ENCODE results near the gene BAG3. TPM values are rescaled to one million over a fixed set of nuclear protein-coding genes. Genes with fewer than 3 reads are reported as not detected.

BAG3 gene
- total and polyA plus RNA-seq, 9 of the 15 experiments (the other 6 are each of a cell fraction or from before 2014, with no cell fraction given): 2.6 to 27.4 (median 7.2) TPM

DNA sequence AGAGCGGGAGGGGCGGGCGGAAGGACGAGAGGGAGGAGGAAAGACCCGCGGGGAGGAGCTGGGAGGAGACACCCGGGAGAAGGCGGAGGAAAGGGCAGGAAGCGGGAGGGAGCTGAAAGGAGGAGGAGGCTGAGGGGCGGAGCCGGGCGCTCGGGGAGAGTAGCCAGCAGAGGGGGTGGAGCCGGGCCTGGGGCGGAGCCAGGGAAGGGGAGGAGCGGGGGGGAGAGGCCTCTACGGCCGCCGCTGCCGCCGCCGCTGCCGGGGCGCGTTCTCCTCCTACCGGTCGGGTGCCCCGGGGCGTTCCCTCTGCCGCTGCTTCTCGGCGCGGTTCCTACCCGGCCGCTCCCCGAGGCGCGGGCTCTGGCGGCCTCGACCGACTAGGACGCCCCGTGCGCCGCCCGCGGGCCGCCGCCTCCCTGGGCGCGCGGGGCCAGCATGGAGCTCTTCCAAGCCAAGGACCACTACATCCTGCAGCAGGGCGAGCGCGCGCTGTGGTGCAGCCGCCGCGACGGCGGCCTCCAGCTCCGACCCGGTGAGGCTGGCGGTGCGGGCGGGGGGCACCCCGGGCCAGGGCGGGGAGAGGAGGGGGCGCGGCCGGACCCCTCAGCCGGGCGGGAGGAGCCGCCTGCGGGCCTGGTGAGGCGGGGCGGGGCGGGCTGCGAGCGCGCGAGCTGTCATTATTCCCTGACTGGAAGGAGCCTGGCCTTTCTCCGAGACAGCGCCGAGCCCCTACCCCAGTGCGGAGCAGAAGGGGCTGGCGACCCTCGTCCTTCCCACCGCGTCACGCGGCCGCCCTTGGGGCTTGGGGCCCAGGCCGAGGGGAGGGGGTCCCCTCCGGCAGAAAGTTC is 74.9 kb downstream of the BAG3 start, which contains the start of gene INPP5F (continued):
- no peak for TF ChIP-seq ZNF444 (CRISPR knock-in tag; IDR thresholded peaks at IDR 0.05)
- TF ChIP-seq SIX5 (IDR thresholded peaks at IDR 0.05; ENCODE audit: borderline replicate concordance in 1 of 2, insufficient read depth in 1 of 2, low read depth in 1 of 2, low read length in 2 of 2): no peak
- TF ChIP-seq LARP7 (IDR thresholded peaks at IDR 0.05): no peak
- TF ChIP-seq ZNF511 (CRISPR knock-in tag; IDR thresholded peaks at IDR 0.05): no peak
- TF ChIP-seq, protein P1, sequence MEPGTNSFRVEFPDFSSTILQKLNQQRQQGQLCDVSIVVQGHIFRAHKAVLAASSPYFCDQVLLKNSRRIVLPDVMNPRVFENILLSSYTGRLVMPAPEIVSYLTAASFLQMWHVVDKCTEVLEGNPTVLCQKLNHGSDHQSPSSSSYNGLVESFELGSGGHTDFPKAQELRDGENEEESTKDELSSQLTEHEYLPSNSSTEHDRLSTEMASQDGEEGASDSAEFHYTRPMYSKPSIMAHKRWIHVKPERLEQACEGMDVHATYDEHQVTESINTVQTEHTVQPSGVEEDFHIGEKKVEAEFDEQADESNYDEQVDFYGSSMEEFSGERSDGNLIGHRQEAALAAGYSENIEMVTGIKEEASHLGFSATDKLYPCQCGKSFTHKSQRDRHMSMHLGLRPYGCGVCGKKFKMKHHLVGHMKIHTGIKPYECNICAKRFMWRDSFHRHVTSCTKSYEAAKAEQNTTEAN (CRISPR knock-in tag; IDR thresholded peaks at IDR 0.05): no peak
- TF ChIP-seq MXI1 (IDR thresholded peaks at IDR 0.05; ENCODE audit: low read depth, low read length): no peak
- no peak for TF ChIP-seq ARNT (IDR thresholded peaks at IDR 0.05)
- peak; percentile 53; the same call in 1 of the 2 replicates for TF ChIP-seq PHF8 (IDR thresholded peaks at IDR 0.05; ENCODE audit: borderline replicate concordance, low read length)
- no peak for TF ChIP-seq PRPF4 (IDR thresholded peaks at IDR 0.05; ENCODE audit: insufficient read depth, low read depth, low read length, poor library complexity, severe bottlenecking)
- no peak for TF ChIP-seq HMBOX1 (IDR thresholded peaks at IDR 0.05)
- TF ChIP-seq, protein P2, sequence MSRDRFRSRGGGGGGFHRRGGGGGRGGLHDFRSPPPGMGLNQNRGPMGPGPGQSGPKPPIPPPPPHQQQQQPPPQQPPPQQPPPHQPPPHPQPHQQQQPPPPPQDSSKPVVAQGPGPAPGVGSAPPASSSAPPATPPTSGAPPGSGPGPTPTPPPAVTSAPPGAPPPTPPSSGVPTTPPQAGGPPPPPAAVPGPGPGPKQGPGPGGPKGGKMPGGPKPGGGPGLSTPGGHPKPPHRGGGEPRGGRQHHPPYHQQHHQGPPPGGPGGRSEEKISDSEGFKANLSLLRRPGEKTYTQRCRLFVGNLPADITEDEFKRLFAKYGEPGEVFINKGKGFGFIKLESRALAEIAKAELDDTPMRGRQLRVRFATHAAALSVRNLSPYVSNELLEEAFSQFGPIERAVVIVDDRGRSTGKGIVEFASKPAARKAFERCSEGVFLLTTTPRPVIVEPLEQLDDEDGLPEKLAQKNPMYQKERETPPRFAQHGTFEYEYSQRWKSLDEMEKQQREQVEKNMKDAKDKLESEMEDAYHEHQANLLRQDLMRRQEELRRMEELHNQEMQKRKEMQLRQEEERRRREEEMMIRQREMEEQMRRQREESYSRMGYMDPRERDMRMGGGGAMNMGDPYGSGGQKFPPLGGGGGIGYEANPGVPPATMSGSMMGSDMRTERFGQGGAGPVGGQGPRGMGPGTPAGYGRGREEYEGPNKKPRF (IDR thresholded peaks at IDR 0.05; ENCODE audit: low read depth, low read length): no peak
- no peak for TF ChIP-seq GMEB1 (CRISPR knock-in tag; IDR thresholded peaks at IDR 0.05)
- TF ChIP-seq CXXC5 (CRISPR knock-in tag; IDR thresholded peaks at IDR 0.05): peak; percentile 71
- peak; percentile 17; the same call in 1 of the 2 replicates for TF ChIP-seq RBFOX2 (IDR thresholded peaks at IDR 0.05; ENCODE audit: low read depth, low read length)
- TF ChIP-seq SOX6 (IDR thresholded peaks at IDR 0.05): no peak
- TF ChIP-seq E4F1 (CRISPR knock-in tag; IDR thresholded peaks at IDR 0.05; ENCODE audit: borderline replicate concordance): no peak
